Keratinocyte (primary cell): ENCODE data around the gene DUSP10. TPM values are rescaled to one million over a fixed set of nuclear protein-coding genes. Genes with fewer than 3 reads are reported as not detected.

ENCODE experiments used
- DNase-seq: peaks from one replicate; pipeline ENCODE4 v3.0.0-alpha.2; 2011; ENCODE audit warnings: low read depth, missing footprints, low spot score
- FAIRE-seq: peaks from 2 replicates; lab custom pipeline; 2011; peaks lifted over from hg19 to GRCh38; lab: Jason Lieb, UNC
- H2AFZ ChIP-seq: 2 replicates; pipeline ENCODE4 v1.6.0; 2012; ENCODE audit warnings: low read length, control low read depth, inconsistent platforms; ENCODE audit not compliant: control insufficient read depth
- H3K27ac ChIP-seq: 2 replicates; pipeline ENCODE4 v1.5.1; 2011; ENCODE audit warnings: low read length; ENCODE audit not compliant: control insufficient read depth, insufficient read depth
- H3K27me3 ChIP-seq: 3 replicates; pipeline ENCODE4 v1.6.0; 2011; ENCODE audit warnings: low read length; ENCODE audit not compliant: control insufficient read depth, insufficient read depth; ENCODE audit errors: extremely low read depth
- H3K36me3 ChIP-seq, 2 experiments: 2 replicates in 1 of 2; 3 replicates in 1 of 2; pipeline ENCODE4 v1.5.1; 2011; ENCODE audit warnings: low read length in 2 of 2, mild to moderate bottlenecking in 1 of 2; ENCODE audit not compliant: control insufficient read depth in 2 of 2, insufficient read depth in 2 of 2; ENCODE audit errors: extremely low read depth in 1 of 2
- H3K4me1 ChIP-seq: 3 replicates; pipeline ENCODE4 v1.5.1; 2011; ENCODE audit warnings: low read length; ENCODE audit not compliant: control insufficient read depth, insufficient read depth; ENCODE audit errors: extremely low read depth
- H3K4me2 ChIP-seq: 3 replicates; pipeline ENCODE4 v1.6.0; 2011; ENCODE audit warnings: low read depth, low read length; ENCODE audit not compliant: control insufficient read depth, insufficient read depth; ENCODE audit errors: extremely low read depth
- H3K4me3 ChIP-seq, 3 experiments: fragments of 200-600 bp in 1 of 3; sonication (generic) in 1 of 3; 2 replicates in 2 of 3; 3 replicates in 1 of 3; pipeline ENCODE4 v1.5.1; 2011 to 2016; ENCODE audit warnings: low read length in 3 of 3, mild to moderate bottlenecking in 3 of 3, control low read depth in 2 of 3, inconsistent platforms in 1 of 3, low read depth in 1 of 3, mixed read lengths in 1 of 3, mixed run types in 1 of 3, moderate library complexity in 1 of 3; ENCODE audit not compliant: control insufficient read depth in 2 of 3, insufficient read depth in 2 of 3; ENCODE audit errors: extremely low read depth in 1 of 3
- H3K79me2 ChIP-seq: 2 replicates; pipeline ENCODE4 v1.6.0; 2012; ENCODE audit warnings: low read length; ENCODE audit not compliant: control insufficient read depth, insufficient read depth
- H3K9ac ChIP-seq: 3 replicates; pipeline ENCODE4 v1.6.0; 2011; ENCODE audit warnings: low read length; ENCODE audit not compliant: control insufficient read depth, insufficient read depth; ENCODE audit errors: extremely low read depth
- H3K9me1 ChIP-seq: 3 replicates; pipeline ENCODE4 v1.6.0; 2011; ENCODE audit warnings: low read length; ENCODE audit not compliant: control insufficient read depth, insufficient read depth; ENCODE audit errors: extremely low read depth
- H3K9me3 ChIP-seq: 2 replicates; pipeline ENCODE4 v1.5.1; 2012; ENCODE audit warnings: low read depth, low read length; ENCODE audit not compliant: control insufficient read depth
- H4K20me1 ChIP-seq: 3 replicates; pipeline ENCODE4 v1.6.0; 2011; ENCODE audit warnings: low read length; ENCODE audit not compliant: control insufficient read depth, insufficient read depth; ENCODE audit errors: extremely low read depth
- EZH2 ChIP-seq: IDR thresholded peaks from one replicate; pipeline ENCODE4 v1.6.1; 2012; ENCODE audit warnings: inconsistent platforms, mild to moderate bottlenecking, low read length, moderate library complexity
- dilution Hi-C: fragments of 300-500 bp; cut with MboI; formaldehyde crosslinking; loops from one replicate; pipeline ENCODE4 v1.7.0; 2020; ENCODE audit warnings: low sequenced_read_pairs; ENCODE audit not compliant: extremely low pct_ligation_motif_present
- polyA plus RNA-seq, 5 experiments: library from polyadenylated mRNA; depleted of rRNA in 3 of 5; stranded (reverse) in 3 of 5; stranded (forward) in 1 of 5; unstranded in 1 of 5; fragments of >200 nt; gene quantifications; 1 replicate in 1 of 5; 2 replicates in 3 of 5; 3 replicates in 1 of 5; pipeline versions ENCODE4 v1.2.1 to v1.2.3, GENCODE V29; 2011 to 2012; ENCODE audit warnings: missing spikeins in 2 of 5, low read depth in 1 of 5, low replicate concordance in 1 of 5
- TF ChIP-seq, protein P1 (sequence below), 3 experiments: IDR thresholded peaks in 1 of 3; conservative IDR thresholded peaks in 1 of 3; optimal IDR thresholded peaks in 1 of 3; 2 replicates in 2 of 3; 3 replicates in 1 of 3; pipeline versions ENCODE3 to v1.5.1; 2011; ENCODE audit warnings: low read length in 3 of 3, mild to moderate bottlenecking in 3 of 3, moderate library complexity in 2 of 3, control low read depth in 1 of 3, inconsistent platforms in 1 of 3; ENCODE audit not compliant: insufficient read depth in 2 of 3; ENCODE audit errors: extremely low read depth in 1 of 3

Gene DUSP10
- polyA plus RNA-seq, 1 donor (not counting 4 experiments of a cell fraction or from before 2014, with no cell fraction given): 15.1 TPM

DNA sequence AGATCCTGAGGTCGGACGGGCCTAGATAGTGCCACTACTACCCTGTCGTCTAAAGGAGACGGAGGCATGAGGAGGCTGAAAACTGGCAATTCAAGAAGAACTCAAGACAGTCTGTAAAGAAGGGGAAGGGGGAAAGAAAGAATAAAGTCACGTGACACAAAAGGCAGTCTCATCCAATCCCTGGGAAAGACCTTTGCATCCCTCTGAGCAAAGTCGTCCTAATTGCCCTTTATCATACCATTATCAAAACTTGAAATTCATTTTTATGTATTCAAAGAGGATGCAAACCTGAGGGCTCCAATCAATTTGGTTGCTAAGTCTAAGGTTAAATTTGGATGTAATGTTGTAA, 2.2 kb downstream of the DUSP10 start:
- dilution Hi-C loops: no loop called here
- H4K20me1 ChIP-seq: no peaks in the 10 kb centered on the region
- FAIRE-seq: no peak

DNA sequence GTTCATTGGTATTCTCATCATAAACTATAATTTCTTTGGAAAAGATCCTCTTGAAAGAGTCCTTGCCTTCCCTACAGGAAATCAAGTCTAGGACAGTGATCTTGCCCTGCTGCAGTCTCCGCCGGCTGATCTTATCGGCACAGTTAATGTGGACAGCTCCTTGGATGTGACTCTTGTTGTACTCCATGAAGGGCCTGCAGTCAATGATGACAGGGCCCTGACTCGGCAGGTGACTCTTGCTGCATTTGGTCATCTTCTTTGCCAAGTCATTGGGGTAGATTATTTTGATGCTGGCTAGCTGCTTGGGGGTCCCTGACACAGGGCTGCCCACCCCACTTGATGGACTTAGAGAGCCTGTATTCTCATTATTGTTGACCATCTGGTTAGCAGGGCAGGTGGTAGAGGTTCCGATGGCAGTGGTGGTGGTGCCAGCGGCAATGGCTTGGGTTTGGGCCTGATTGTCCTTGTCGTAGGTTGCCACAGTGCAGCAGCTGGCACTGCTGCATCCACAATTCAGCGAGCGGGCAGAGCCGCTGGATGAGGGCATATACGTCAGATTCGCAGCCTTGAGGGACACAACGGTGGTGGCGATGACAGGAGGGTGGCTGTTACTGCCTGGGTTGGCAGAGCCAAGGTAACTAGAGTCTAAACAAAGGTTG, 2.7 kb downstream of the DUSP10 start:
- no peak overlapping the region for H3K9ac ChIP-seq
- peaks cover 8 to 15% of the 10 kb centered on the region in 2 experiments for H3K36me3 ChIP-seq
- dilution Hi-C loops: no loop called here
- H3K27me3 ChIP-seq: no peaks in the 10 kb centered on the region
- H3K27ac ChIP-seq: no peak overlapping the region
- peaks cover 54% of the 10 kb centered on the region for H3K79me2 ChIP-seq
- H3K4me1 ChIP-seq: peaks cover 15% of the 10 kb centered on the region
- H3K4me2 ChIP-seq: no peak overlapping the region
- H2AFZ ChIP-seq: no peak overlapping the region
- H3K9me3 ChIP-seq: no peaks in the 10 kb centered on the region
- peaks cover 2% of the 10 kb centered on the region for H3K9me1 ChIP-seq
- TF ChIP-seq, protein P1, sequence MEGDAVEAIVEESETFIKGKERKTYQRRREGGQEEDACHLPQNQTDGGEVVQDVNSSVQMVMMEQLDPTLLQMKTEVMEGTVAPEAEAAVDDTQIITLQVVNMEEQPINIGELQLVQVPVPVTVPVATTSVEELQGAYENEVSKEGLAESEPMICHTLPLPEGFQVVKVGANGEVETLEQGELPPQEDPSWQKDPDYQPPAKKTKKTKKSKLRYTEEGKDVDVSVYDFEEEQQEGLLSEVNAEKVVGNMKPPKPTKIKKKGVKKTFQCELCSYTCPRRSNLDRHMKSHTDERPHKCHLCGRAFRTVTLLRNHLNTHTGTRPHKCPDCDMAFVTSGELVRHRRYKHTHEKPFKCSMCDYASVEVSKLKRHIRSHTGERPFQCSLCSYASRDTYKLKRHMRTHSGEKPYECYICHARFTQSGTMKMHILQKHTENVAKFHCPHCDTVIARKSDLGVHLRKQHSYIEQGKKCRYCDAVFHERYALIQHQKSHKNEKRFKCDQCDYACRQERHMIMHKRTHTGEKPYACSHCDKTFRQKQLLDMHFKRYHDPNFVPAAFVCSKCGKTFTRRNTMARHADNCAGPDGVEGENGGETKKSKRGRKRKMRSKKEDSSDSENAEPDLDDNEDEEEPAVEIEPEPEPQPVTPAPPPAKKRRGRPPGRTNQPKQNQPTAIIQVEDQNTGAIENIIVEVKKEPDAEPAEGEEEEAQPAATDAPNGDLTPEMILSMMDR (optimal IDR thresholded peaks at IDR 0.05 in 1 of 3, IDR thresholded peaks at IDR 0.05 in 1 of 3, conservative IDR thresholded peaks at IDR 0.05 in 1 of 3; ENCODE audit: extremely low read depth in 1 of 3, insufficient read depth in 2 of 3, low read length in 3 of 3): no peak
- no peak for TF ChIP-seq EZH2
- DNase-seq: no peak
- FAIRE-seq: no peak
- no peaks in the 10 kb centered on the region for H4K20me1 ChIP-seq
- no peak overlapping the region for H3K4me3 ChIP-seq

More for the DNA sequence above, 2.2 kb downstream of the DUSP10 start:
- no peak overlapping the region for H2AFZ ChIP-seq
- H3K79me2 ChIP-seq: peaks cover 54% of the 10 kb centered on the region
- H3K27ac ChIP-seq: no peak overlapping the region
- DNase-seq: no peak
- no peaks in the 10 kb centered on the region for H3K27me3 ChIP-seq
- no peak overlapping the region for H3K4me2 ChIP-seq
- TF ChIP-seq EZH2: no peak
- TF ChIP-seq, protein P1 (optimal IDR thresholded peaks at IDR 0.05 in 1 of 3, IDR thresholded peaks at IDR 0.05 in 1 of 3, conservative IDR thresholded peaks at IDR 0.05 in 1 of 3; ENCODE audit: extremely low read depth in 1 of 3, insufficient read depth in 2 of 3, low read length in 3 of 3): no peak
- peaks cover 8 to 15% of the 10 kb centered on the region in 2 experiments for H3K36me3 ChIP-seq
- peak overlapping the region in 1 of 3 experiments; percentile 79 for H3K4me3 ChIP-seq
- H3K4me1 ChIP-seq: peaks cover 15% of the 10 kb centered on the region
- H3K9ac ChIP-seq: no peak overlapping the region
- H3K9me3 ChIP-seq: no peaks in the 10 kb centered on the region
- peaks cover 2% of the 10 kb centered on the region for H3K9me1 ChIP-seq
